IPS DF 6.9 (cell line): ENCODE data around the gene TPSD1.
"Not testable (repeated sequence)": the region's sequence is repeated elsewhere in the genome, so short reads cannot be mapped to it uniquely, and the experiment has no call there.

Source experiments
- DNase-seq: peaks from one replicate; pipeline ENCODE4 v3.0.0-alpha.2; 2013; ENCODE audit warnings: low read depth, low spot score
- H3K27ac ChIP-seq: one replicate; pipeline ENCODE4 v1.5.1; 2013; ENCODE audit warnings: low read length, control low read depth
- H3K27me3 ChIP-seq: 2 replicates; pipeline ENCODE4 v1.6.1; 2013; ENCODE audit warnings: mild to moderate bottlenecking, low read length; ENCODE audit not compliant: control insufficient read depth, insufficient read depth
- H3K36me3 ChIP-seq: 2 replicates; pipeline ENCODE4 v1.6.1; 2013; ENCODE audit warnings: low read length; ENCODE audit not compliant: control insufficient read depth, insufficient read depth
- H3K4me1 ChIP-seq: 2 replicates; pipeline ENCODE4 v1.6.1; 2013; ENCODE audit warnings: low read length; ENCODE audit not compliant: control insufficient read depth, insufficient read depth
- H3K4me3 ChIP-seq: 2 replicates; pipeline ENCODE4 v1.5.1; 2013; ENCODE audit warnings: mild to moderate bottlenecking, low read length
- H3K9me3 ChIP-seq: 2 replicates; pipeline ENCODE4 v1.6.1; 2013; ENCODE audit warnings: low read length, inconsistent platforms; ENCODE audit not compliant: control insufficient read depth, insufficient read depth
- WGBS: extraction: QIAGEN DNeasy Blood & Tissue Kit; methylation state at CpG from one replicate; pipeline ENCODE4 v1.1.7; 2013; ENCODE audit warnings: mixed read lengths, missing lambda C conversion rate; ENCODE audit not compliant: insufficient read length, insufficient coverage; 5-methylcytosine and 5-hydroxymethylcytosine counted together

The TPSD1 gene

DNA sequence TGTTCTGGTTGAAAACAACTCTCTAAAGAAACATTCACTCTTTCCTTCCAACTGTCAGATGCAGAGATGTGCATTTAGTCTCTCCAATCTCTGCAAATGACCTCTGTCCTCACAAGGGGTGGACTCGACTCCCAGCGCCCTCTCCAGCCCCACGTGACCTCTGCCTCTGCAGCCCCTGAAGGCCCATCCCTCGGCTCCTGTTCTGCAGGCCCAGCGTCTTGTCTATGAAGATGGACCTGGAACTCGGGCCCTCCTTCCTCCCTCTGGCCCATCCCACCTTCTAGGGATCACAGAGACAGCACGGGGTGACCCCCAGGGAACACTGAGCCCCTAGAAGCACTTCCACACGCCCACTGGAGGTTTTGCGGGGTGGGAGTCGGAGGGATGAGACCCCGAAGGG lies 12.5 kb upstream of the TPSD1 start:
- not testable (repeated sequence) for H3K27me3 ChIP-seq, H3K4me3 ChIP-seq, H3K4me1 ChIP-seq, H3K27ac ChIP-seq, H3K36me3 ChIP-seq, H3K9me3 ChIP-seq, DNase-seq
- no CpG with 5 or more reads among the region's 11 CpGs for WGBS

DNA sequence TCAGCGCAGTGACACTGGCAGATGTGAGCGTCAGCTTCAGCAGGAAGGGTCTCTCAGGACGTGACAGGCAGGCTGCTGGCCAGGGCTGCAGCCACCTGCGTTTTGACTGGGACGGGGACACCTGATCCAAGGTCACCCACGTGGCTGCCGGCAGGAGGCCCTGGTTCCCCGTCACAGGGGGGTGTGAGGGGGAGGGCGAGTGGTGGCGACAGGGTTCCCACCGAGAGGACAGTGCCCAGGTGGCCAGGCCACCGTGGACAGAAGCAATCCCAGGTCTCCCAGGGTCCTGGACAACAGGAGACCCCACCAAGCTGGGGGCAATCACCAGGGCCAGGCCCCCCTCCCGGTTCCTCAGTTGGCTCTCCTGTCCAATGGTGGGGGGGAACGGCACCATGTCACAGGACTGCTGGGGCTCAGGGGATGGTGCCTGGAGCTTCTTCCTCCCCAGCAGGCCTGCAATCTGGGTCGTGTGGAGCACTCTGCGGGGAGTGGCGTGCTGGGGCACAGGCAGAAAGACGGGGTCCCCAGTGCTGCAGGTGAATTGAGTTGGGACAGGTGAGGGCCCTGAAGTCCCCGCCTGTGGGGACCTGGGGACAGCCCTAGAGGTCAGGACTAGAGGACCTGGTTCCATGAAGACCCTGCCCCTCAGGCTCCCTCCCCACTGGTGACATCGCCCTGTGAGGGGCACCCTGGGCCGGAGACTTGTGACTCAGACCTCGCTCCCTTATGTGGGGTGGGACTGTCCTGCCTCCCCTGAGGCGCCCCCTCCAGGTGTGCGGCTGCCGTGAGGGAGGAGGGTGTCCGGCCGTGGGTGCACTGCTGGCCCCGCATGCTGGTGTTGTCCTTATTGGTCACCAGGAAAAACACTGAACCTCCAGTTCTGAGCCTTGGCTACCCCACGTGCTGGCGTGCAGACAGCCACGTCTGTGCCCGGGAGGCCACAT lies 11.7 kb upstream of the TPSD1 start:
- no CpG with 5 or more reads among the region's 32 CpGs for WGBS
- not testable (repeated sequence) for DNase-seq, H3K4me1 ChIP-seq, H3K27ac ChIP-seq, H3K4me3 ChIP-seq, H3K36me3 ChIP-seq, H3K27me3 ChIP-seq, H3K9me3 ChIP-seq

DNA sequence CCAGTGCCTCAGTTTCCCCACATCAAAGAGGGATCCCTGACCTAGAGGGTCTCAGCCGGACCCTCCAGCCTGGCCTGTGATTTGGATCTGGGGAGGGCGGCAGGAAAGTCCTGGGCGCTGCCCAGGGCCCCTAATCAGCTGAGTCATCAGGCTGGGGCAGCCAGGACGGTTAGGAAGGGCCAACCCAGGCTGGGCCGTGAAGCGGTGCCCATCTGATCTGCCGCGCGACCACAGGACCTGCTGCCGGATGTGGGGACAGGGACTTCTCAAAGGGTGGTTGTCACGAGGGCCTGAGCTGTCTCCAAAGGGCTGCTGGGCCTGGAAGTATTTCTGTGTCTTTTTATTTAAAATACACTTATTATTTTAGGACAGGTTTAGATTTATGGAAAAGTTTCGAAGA lies 11.0 kb upstream of the TPSD1 start:
- no peaks in the 10 kb centered on the region for H3K9me3 ChIP-seq
- WGBS = no CpG with 5 or more reads among the region's 12 CpGs
- no peaks in the 10 kb centered on the region for H3K27me3 ChIP-seq
- H3K27ac ChIP-seq = no peak overlapping the region
- H3K4me3 ChIP-seq = no peak overlapping the region
- H3K4me1 ChIP-seq = no peaks in the 10 kb centered on the region
- H3K36me3 ChIP-seq = no peaks in the 10 kb centered on the region
- no peak for DNase-seq

DNA sequence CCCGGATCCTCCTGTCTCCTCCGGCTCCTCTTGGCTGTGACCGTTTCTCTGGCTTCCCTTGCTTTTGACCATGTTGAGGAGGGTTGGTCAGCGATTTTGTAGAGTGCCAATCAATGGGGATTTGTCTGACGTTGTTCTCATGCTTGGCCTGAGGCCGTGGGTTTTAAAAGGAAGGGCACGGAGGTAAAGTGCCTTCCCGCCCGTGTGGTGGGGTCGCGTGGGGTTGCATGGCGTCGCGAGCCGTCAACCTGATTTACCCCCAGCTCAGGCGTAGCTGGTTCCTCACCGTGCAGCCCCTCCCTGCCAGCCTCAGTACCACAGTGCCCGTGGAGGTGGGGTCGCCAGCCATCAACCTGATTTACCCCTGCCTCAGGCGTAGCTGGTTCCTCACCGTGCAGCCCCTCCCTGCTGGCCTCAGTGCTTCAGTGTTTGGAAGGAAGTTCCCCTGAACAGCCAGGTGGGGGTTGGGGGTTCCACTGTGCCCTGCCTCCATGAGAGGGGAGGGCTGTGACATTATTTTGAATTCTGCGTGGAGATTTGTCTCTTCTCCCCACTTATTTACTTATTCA lies 10.3 kb upstream of the TPSD1 start:
- H3K9me3 ChIP-seq = no peaks in the 10 kb centered on the region
- WGBS = no CpG with 5 or more reads among the region's 22 CpGs
- DNase-seq = no peak
- no peak overlapping the region for H3K4me3 ChIP-seq
- H3K36me3 ChIP-seq = no peaks in the 10 kb centered on the region
- no peak overlapping the region for H3K27ac ChIP-seq
- no peaks in the 10 kb centered on the region for H3K27me3 ChIP-seq
- H3K4me1 ChIP-seq = no peaks in the 10 kb centered on the region

DNA sequence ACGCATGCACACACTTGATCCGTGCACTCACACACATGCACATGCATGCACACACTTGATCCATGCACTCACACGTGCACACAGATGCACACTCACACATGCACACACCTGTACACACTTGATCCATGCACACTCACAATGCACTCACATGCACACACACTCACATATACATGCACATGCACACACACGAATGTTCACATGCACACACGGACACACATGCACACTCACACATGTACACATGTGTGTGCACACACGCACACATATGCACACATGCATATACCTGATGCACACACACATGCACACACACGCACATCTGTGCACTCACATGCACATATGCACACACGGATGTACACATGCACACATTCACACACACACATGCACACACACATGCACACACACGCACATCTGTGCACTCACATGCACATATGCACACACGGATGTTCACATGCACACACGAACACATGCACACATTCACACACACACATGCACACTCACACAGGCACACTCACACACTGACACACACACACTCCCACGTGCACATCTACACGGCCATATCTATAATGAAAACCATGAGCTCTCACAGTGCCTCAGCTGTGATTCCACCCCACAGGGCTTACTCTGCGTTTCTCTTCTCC lies 7.8 kb upstream of the TPSD1 start:
- WGBS = no CpG with 5 or more reads among the region's 14 CpGs
- not testable (repeated sequence) for DNase-seq, H3K4me1 ChIP-seq, H3K36me3 ChIP-seq, H3K9me3 ChIP-seq, H3K4me3 ChIP-seq, H3K27me3 ChIP-seq, H3K27ac ChIP-seq

DNA sequence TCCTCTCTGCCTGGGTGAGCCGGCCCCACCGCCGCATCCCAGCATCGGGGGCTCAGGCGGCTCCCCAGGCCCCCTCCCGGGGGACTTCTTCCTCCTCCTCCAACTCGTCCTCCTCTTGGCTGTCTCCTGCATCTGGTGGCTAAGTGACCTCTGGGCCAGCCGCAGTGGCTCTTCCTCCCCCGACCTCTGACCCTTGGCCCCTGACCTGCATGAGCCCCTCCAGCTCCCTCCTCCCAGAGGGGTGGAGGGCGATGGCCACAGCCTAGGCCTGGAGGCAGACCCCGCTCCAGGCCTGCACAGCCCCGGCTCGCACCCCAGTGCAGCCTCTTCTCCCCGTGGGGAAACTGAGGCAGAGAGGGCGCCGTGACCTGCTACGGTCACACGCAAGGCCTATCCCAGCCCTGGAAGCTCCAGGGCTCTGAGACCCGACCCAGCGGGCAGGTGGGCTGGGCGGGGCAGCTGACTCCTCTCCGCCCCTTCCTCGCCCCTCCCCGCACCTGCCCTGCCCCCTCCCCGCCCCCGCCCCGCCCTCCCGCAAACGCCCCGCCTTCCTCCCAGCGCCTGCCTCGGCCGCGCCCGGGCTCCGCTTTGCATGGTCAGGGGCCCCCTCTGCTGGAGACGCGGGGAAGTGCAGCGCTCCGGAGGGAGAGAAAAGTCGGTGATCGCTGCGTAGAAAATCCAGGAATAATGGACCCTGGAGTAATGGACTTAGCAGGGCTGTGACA lies 6.7 kb upstream of the TPSD1 start:
- DNase-seq, H3K36me3 ChIP-seq, H3K27me3 ChIP-seq, H3K4me3 ChIP-seq, H3K27ac ChIP-seq, H3K4me1 ChIP-seq, H3K9me3 ChIP-seq: not testable (repeated sequence)
- no CpG with 5 or more reads among the region's 43 CpGs for WGBS

DNA sequence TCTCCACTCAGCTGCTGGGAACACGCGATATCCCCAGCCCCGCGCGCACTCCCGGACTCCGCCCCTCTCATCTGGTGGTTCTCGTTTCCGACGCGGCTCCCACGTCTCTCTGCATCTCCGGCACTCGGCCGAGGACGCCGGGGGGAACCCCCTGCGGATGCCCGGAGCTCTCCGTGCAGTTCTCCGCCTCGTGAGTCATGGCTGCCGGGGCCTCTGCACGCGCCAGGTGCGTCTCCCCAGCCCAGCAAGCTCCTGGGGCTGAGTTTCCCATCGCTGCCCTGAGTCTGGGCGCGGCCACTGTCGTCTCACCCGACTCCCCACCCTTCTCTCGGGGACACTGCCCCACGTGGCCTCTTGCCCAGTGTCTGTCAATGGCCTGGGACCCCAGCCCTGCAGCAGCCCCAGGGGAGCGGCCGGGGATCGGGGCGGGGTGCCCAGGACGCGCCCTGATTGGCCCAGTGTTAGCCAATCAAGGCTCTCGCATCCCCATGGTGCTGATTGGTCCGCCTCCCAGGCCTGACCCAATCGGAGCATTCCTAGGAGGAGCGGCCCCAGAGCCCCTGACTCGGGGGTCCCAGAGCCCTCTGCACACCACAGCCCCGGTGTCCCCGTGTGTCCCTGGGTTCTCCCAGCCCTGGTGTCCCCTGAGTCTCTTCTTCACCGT lies 2.0 kb upstream of the TPSD1 start:
- not testable (repeated sequence) for H3K9me3 ChIP-seq, H3K27ac ChIP-seq, H3K27me3 ChIP-seq, H3K36me3 ChIP-seq, DNase-seq, H3K4me1 ChIP-seq, H3K4me3 ChIP-seq
- WGBS = no CpG with 5 or more reads among the region's 47 CpGs

DNA sequence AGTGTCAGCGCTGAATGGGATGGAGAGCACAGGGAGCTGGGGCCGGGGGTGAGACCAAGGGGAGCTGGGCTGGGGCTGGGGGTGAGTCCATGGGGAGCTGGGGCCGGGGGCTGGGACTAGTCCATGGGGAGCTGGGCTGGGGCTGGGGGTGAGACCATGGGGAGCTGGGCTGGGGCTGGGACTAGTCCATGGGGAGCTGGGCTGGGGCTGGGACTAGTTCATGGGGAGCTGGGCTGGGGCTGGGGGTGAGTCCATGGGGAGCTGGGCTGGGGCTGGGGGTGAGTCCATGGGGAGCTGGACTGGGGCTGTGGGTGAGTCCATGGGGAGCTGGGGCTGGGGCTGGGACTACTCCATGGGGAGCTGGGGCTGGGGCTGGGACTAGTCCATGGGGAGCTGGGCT lies 1.0 kb upstream of the TPSD1 start:
- H3K4me1 ChIP-seq, H3K27me3 ChIP-seq, H3K36me3 ChIP-seq, H3K4me3 ChIP-seq, H3K9me3 ChIP-seq, H3K27ac ChIP-seq, DNase-seq: not testable (repeated sequence)
- WGBS = no CpG with 5 or more reads among the region's 3 CpGs

DNA sequence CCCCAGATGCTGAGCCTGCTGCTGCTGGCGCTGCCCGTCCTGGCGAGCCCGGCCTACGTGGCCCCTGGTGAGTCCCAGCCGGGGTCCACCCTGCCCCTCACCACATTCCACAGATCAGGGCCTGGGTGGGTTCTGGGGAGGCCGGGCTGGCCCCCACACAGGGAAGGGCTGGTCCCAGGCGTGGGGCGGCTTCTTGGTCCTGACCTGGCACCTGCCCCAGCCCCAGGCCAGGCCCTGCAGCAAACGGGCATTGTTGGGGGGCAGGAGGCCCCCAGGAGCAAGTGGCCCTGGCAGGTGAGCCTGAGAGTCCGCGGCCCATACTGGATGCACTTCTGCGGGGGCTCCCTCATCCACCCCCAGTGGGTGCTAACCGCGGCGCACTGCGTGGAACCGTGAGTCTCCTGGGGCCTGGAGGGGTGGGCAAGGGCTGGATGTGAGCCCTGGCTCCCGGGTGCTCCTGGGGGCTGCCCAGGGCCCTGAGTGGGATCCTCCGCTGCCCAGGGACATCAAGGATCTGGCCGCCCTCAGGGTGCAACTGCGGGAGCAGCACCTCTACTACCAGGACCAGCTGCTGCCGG lies 516 bp downstream of the TPSD1 start:
- WGBS = no CpG with 5 or more reads among the region's 23 CpGs
- H3K36me3 ChIP-seq, H3K27me3 ChIP-seq, H3K4me1 ChIP-seq, H3K9me3 ChIP-seq, DNase-seq, H3K27ac ChIP-seq, H3K4me3 ChIP-seq: not testable (repeated sequence)
